CD4-positive, alpha-beta T cell treated with Interleukin-17A for 1 hour (primary cell): ENCODE results near the gene NIPBL.
"Not testable (repeated sequence)": the region's sequence is repeated elsewhere in the genome, so short reads cannot be mapped to it uniquely, and the experiment has no call there.

Source experiments
- DNase-seq: peaks from one replicate; pipeline ENCODE4 v3.0.0-alpha.2; 2020

NIPBL gene

DNA sequence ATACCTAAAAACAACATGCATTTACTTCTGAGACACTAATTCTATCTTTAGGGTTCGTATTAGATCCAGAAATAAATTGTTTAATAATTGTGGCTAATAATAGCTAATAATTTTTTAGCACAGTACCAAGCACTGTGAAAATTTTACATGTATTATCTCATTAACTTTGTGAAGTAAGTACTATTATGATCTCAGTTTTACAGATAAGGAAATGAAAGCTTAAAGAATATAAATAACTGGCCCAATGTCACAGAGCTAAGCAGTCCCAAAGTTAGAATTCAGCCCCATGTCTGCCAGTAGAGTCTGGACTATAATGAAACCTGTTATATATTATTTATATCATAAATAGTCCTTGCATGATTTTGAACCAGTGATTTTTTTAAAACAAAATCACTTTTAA lies 163.3 kb downstream of the NIPBL start:
- DNase-seq: no peak

- no peak for DNase-seq
Observed at GRCh38 chr5:37043693-37044092, 167.1 kb downstream of the NIPBL start.

DNA sequence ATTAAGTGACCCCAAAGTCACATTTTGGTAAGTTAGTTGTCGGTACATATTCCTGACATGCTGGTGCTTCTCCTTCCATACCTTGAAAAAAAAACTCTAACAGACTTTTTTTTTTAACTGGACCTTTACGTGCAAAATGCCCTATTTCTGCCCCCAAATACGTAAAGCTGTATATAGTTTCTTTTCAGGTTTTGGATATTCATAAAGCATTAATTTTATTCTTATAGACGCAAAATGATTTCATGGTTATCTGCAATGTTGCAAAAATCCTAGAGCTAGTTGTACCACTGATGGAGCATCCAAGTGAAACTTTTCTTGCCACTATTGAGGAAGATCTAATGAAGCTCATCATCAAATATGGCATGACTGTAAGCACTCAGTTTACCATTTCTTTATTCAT lies 167.6 kb downstream of the NIPBL start:
- DNase-seq: no peak

DNA sequence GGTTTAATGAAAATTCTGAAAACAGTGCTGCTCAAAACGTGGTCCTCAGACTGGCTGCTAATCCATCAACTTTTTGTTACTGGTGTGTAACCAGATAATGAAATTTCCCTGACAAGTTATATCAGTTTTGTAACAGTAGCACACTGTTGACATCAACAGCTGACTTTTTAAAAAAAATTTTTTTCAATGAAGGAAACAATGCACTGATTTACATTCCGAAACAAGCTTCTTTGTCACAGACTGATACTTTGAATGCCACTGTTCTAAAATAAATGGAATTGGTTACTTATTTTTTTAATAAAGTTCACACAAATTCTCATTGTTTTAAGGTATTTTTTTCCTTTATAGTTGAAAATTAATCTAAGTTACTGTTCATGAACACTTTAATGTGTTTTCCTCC lies 169.1 kb downstream of the NIPBL start:
- DNase-seq: no peak

GRCh38 chr5:37047947-37048346 lies 171.4 kb downstream of the NIPBL start:
- DNase-seq: no peak

DNA sequence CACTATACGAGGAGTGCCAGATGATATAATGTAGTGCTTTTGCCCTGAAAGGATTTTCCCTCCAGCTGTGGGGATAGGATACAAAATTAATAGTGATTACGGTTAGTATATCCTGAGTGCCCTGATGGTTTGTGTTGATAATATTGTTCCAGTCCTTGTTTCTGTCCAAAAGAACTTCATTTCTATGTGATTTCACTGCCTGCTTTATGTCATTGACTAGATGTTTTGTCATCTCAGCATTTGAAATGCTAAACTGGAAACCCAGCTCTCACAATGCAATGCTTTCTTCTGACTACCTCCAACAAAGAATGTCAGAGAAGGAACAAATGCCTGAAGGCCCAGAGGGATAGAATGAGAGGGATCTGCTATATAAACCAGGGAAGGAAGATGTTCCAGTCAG lies 177.8 kb downstream of the NIPBL start:
- no peak for DNase-seq

DNA sequence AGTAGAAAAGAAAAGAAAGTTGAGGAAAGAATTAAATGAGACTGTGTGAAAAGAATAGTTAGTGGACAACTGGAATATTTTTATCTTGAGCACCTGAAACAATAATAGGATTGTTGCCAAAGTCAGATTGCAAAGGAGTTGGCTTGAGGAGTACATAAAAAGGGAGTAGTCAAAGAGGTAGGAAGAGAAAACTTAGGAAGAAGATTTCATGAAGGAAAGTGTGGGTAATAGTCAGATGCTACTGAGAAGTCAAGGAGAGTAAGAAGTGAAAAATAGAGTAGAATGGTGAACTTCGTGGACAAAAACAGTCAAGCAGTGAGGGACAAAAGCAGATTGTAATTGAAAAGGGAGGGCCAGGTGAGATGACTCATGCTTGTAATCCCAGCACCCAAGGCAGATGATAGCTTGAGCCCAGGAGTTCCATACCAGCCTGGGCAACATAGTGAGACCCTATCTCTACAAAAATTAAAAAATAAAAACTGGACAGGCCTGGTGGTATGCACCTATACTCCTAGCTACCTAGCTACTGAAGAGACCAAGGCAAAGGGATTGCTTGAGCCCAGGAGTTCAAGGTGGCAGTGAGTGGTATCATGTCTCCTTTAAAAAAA lies 178.9 kb downstream of the NIPBL start:
- DNase-seq: no peak

DNA sequence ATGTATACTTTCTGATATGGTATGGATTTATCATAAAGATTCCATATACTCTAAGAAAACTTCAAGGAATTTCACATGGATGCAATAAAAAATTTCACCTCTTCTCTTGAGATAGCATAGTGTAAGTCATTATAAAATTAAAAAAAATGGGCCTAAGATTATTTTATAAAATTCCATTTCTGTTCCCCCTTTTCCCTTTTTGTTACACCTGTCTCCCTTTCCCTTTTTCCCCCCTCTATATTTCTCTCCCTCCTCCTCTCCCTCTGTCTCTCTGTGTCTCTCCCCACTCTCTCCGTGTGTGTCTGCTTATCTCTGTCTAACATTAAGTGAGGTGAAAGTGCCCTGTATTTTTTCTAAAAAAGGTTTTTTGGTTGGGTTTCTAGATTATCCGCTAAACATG lies 180.2 kb downstream of the NIPBL start:
- DNase-seq: no peak

GRCh38 chr5:37060030-37060429 lies 183.5 kb downstream of the NIPBL start:
- DNase-seq: no peak

DNA sequence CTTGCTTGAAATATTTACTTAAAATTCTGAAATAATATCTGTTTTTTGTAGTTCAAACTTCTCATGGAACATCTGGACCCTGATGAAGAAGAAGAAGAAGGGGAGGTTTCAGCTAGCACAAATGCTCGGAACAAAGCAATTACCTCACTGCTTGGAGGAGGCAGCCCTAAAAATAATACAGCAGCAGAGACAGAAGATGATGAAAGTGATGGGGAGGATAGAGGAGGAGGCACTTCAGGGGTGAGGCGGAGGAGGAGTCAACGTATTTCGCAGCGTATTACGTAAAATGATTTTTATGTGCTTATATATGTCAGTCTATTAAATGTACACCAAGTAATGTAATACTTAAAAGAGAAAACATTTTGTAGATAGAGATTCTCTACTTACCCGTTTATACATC lies 187.2 kb downstream of the NIPBL start:
- no peak for DNase-seq

GRCh38 chr5:37064442-37064841 lies 187.9 kb downstream of the NIPBL start:
- DNase-seq: no peak

- DNase-seq: no peak
Observed at GRCh38 chr5:37071487-37071886, 194.9 kb downstream of the NIPBL start.

DNA sequence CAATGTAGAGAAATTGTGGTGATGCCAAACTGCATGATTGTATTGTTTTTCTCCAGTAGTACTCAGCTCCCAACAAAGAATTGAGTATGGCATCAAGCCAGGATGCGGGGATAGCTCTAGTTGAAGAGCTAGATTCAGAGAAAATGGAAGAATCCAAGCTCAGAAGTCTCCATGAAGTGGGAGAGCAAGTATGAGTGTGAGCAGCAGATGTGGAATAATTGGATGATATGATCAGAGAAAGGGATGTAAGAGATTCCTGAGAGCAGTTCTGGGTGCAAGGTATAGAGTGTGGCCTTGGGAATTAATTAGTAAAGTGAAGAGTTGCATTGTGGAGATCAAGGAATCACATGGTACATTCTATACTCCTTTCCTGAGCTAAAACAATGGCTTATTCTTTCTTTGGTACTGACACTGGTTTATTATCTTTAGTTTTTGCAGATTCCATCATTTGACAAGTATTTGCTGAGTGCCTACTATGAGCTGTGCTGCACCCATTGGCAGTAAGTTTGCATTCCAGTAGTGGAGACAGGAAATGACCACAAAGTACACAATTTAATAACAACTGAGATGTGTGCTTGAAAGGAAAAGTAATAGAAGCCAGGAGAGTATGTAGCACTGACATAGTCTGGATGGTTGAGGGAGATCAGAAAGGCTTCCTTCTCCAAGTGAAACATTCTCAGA lies 195.5 kb downstream of the NIPBL start:
- DNase-seq: no peak

DNA sequence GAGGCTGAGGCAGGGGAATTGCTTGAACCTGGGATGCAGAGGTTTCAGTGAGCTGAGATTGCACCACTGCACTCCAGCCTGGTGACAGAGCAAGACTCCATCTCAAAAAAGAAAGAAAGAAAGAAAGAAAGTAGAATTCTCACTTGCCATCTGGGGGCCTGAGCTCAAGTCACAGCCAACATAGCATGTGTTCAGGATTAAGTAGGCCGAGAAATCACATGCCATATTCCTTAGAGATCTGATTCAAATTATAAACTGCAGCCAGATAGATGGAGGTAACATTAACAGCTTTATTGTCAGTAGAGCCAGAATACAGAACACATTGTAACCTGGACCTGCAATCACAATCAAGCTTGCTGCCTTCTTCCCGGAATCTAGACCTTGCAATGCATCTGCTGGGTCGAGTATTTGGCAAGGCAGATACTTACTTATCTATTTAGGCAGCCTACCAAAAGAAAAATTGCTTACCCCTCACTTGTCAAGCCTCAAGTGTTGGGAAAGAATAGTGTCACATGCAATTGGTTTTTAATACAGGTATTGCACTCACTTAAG lies 198.9 kb downstream of the NIPBL start:
- no peak for DNase-seq

DNA sequence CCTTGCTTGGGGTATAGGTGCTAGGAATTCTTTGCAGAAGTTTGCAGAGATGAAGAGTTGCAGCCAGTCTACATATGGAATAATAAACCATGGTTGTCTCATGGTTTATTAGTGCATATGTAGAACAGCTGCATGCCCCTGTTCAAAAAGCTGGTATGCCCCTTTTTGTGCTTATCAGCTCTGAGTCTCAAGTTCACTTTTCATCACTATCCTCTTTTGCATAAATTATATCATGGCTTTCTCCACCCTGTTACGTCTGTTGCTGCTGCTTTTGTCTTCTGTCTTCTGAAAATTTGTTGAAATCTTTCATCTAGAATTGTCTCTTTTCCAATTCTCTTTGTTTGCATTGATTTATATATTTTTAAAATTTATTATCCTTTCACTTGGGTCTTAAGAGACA lies 200.6 kb downstream of the NIPBL start:
- no peak for DNase-seq

GRCh38 chr5:37080697-37081096 lies 204.1 kb downstream of the NIPBL start:
- DNase-seq: no peak

DNA sequence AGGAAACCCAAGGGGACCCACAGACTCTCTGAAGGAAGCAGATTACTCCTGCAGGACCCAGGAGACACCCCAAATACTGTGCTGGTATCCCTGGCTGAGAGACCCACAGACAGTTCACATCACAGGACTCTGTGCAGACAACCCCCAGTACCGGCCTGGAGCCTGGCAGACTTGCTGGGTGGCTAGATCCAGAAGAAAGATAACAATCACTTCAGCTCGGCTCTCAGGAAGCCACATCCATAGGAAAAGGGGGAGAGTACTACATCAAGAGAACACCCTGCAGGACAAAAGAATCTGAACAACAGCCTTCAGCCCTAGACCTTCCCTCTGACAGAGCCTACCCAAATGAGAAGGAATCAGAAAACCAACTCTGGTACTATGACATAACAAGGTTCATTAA lies 206.4 kb downstream of the NIPBL start:
- DNase-seq: not testable (repeated sequence)

DNA sequence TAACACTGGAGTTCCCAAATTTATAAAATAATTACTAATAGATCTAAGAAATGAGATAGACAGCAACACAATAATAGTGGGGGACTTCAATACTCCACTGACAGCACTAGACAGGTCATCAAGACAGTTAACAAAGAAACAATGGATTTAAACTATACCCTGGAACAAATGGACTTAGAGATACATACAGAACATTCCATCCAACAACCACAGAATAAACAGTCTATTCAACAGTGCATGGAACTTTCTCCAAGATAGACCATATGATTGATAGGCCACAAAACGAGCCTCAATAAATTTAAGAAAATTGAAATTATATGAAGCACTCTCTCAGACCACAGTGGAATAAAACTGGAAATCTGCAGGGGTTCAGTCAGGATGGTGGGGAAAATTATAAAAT lies 209.5 kb downstream of the NIPBL start:
- not testable (repeated sequence) for DNase-seq

- no peak for DNase-seq
Observed at GRCh38 chr5:37086466-37087173, 210.1 kb downstream of the NIPBL start.

DNA sequence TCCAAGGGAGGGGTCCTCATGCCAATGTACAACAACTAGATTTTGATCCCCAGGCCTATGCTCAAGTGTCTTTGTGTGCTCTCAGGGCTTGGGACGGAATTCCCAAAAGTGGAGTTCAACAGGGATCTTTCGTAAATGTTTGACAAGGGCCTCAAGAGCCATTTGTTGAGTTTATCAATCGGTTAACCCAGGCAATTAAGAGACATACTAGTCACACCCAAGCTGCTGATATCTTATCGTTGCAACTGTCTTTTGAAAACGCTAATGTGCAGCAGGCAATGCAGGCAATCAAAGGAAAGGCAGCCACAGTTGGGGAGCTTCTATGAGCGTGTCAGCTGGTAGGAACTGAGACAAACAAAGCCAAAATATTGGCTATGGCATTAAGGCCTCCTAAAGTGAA lies 211.4 kb downstream of the NIPBL start:
- no peak for DNase-seq

GRCh38 chr5:37090123-37090726 lies 213.7 kb downstream of the NIPBL start:
- DNase-seq: no peak

- no peak for DNase-seq
Observed at GRCh38 chr5:37090781-37091180, 214.2 kb downstream of the NIPBL start.

- not testable (repeated sequence) for DNase-seq
Observed at GRCh38 chr5:37093795-37094194, 217.2 kb downstream of the NIPBL start.

GRCh38 chr5:37099267-37099666 lies 222.7 kb downstream of the NIPBL start:
- DNase-seq: not testable (repeated sequence)
